Uterus (tissue), 2 donors: Measurements from ENCODE around the gene RUVBL2.
"Not testable (repeated sequence)": the region's sequence is repeated elsewhere in the genome, so short reads cannot be mapped to it uniquely, and the experiment has no call there.

ENCODE experiments used
- CTCF ChIP-seq, 4 experiments: fragments of 200-600 bp in 2 of 4; fragments of 450-650 bp in 2 of 4; sonication (generic) in 2 of 4; IDR thresholded peaks; one replicate each; pipeline ENCODE4 v1.5.1; 2016 to 2019; ENCODE audit warnings: antibody characterized with exemption in 4 of 4, mild to moderate bottlenecking in 2 of 4, moderate library complexity in 1 of 4
- POLR2A ChIP-seq, 2 donors: fragments of 450-650 bp; IDR thresholded peaks; one replicate each; pipeline ENCODE4 v1.6.1; 2016; ENCODE audit warnings: antibody characterized with exemption in 2 of 2, mild to moderate bottlenecking in 1 of 2, moderate library complexity in 1 of 2

GRCh38 chr19:49038111-49038510 lies 44.4 kb downstream of the RUVBL2 start:
- TF ChIP-seq CTCF, POLR2A (IDR thresholded peaks at IDR 0.05): not testable (repeated sequence)
